Measurements from ENCODE around the gene MAGEB16.

DNA sequence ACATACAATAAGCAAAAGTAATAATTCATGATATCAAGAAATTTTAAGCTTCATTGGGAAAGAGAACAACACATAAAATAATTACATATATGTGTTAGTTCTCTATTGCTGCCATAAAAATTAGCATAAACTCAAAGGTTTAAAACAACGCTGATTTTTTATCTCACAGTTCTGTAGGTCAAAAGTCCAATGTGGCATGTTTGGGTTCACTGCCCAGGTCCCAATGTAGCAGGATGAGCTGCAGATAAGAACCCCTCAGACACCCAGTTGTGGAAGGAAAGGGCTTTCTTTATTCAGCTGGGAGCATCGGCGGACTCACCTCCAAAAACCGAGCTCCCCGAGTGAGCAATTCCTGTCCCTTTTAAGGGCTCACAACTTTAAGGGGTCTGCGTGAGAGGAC lies 13.1 kb upstream of the MAGEB16 start:
- TF ChIP-seq FOXM1 (IDR thresholded peaks at IDR 0.05; ENCODE audit: low read depth, low read length) (no peak), JUNB (IDR thresholded peaks at IDR 0.05) (no peak), GABPA (IDR thresholded peaks at IDR 0.05; ENCODE audit: low read depth) (no peak), EZH2 (IDR thresholded peaks at IDR 0.05; ENCODE audit: borderline replicate concordance, control insufficient read depth, low read depth, low read length) (no peak), SP1 (IDR thresholded peaks at IDR 0.05; ENCODE audit: low read depth, low read length) (no peak), EGR1 (IDR thresholded peaks at IDR 0.05; ENCODE audit: borderline replicate concordance in 1 of 2, low read depth in 2 of 2, low read length in 2 of 2) (no peak), NRF1 (conservative IDR thresholded peaks at IDR 0.05; ENCODE audit: low read depth, low read length) (no peak), MAX (IDR thresholded peaks at IDR 0.05; ENCODE audit: low read depth, low read length) (no peak), ATF3 (IDR thresholded peaks at IDR 0.05; ENCODE audit: borderline replicate concordance, extremely low read depth, low read depth, low read length) (no peak), SPI1 (IDR thresholded peaks at IDR 0.05; ENCODE audit: borderline replicate concordance, insufficient read depth, low read depth, low read length) (no peak), E2F8 (IDR thresholded peaks at IDR 0.05; ENCODE audit: low read depth, partially characterized antibody) (no peak), MXI1 (IDR thresholded peaks at IDR 0.05; ENCODE audit: low read depth, low read length) (no peak)
- TF ChIP-seq, protein P1, sequence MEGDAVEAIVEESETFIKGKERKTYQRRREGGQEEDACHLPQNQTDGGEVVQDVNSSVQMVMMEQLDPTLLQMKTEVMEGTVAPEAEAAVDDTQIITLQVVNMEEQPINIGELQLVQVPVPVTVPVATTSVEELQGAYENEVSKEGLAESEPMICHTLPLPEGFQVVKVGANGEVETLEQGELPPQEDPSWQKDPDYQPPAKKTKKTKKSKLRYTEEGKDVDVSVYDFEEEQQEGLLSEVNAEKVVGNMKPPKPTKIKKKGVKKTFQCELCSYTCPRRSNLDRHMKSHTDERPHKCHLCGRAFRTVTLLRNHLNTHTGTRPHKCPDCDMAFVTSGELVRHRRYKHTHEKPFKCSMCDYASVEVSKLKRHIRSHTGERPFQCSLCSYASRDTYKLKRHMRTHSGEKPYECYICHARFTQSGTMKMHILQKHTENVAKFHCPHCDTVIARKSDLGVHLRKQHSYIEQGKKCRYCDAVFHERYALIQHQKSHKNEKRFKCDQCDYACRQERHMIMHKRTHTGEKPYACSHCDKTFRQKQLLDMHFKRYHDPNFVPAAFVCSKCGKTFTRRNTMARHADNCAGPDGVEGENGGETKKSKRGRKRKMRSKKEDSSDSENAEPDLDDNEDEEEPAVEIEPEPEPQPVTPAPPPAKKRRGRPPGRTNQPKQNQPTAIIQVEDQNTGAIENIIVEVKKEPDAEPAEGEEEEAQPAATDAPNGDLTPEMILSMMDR (IDR thresholded peaks at IDR 0.05 in 2 of 3, conservative IDR thresholded peaks at IDR 0.05 in 1 of 3; ENCODE audit: control insufficient read depth in 2 of 3, extremely low read depth in 1 of 3, insufficient read depth in 1 of 3, low read depth in 3 of 3, low read length in 3 of 3) = no peak

All from GM12878 (cell line).